Upper lobe of right lung (tissue), 1 donor: ENCODE data around the gene CR1. TPM values are rescaled to one million over a fixed set of nuclear protein-coding genes. Genes with fewer than 3 reads are reported as not detected.
"Not testable (repeated sequence)": the region's sequence is repeated elsewhere in the genome, so short reads cannot be mapped to it uniquely, and the experiment has no call there.

Source experiments
- ATAC-seq: fragments of 200-7000 bp; cut with Tn5 transposase; one replicate; pipeline ENCODE4 v1.9.1; 2020; ENCODE audit warnings: mild to moderate bottlenecking, moderate library complexity
- DNase-seq: peaks from one replicate; pipeline ENCODE4 v3.0.0-alpha.2; 2020
- H3K27ac ChIP-seq: fragments of 200-600 bp; one replicate; pipeline ENCODE4 v1.8.0; 2022
- H3K27me3 ChIP-seq: fragments of 200-600 bp; one replicate; pipeline ENCODE4 v1.8.0; 2022; ENCODE audit warnings: mild to moderate bottlenecking
- H3K36me3 ChIP-seq: fragments of 200-600 bp; one replicate; pipeline ENCODE4 v1.8.0; 2022
- H3K4me1 ChIP-seq: fragments of 200-600 bp; one replicate; pipeline ENCODE4 v1.8.0; 2022
- H3K4me3 ChIP-seq: fragments of 200-600 bp; one replicate; pipeline ENCODE4 v1.8.0; 2022; ENCODE audit warnings: mild to moderate bottlenecking
- H3K9me3 ChIP-seq: fragments of 200-600 bp; one replicate; pipeline ENCODE4 v1.8.0; 2022
- intact Hi-C: fragments of 100-400 bp; cut with DNase I; formaldehyde crosslinking; loops from one replicate; pipeline ENCODE4 v1.11.0; 2022
- total RNA-seq: library from RNA; stranded (reverse); fragmentation: NEBNext Ultra II Directional; extraction: Animal tissue kit (Norgen Biotek cat#: 25700); gene quantifications from one replicate; pipeline ENCODE4 v1.2.1, GENCODE V29; 2021
- TF ChIP-seq, protein P1 (sequence below): fragments of 200-600 bp; IDR thresholded peaks from one replicate; pipeline ENCODE4 v1.8.0; 2022; ENCODE audit warnings: antibody characterized with exemption
- donor health status: DM: no; HTN: yes; CAD: no; lungs with severe emphysema.

Gene CR1
- total RNA-seq, 1 donor from 2014 or later = 11.4 TPM

DNA sequence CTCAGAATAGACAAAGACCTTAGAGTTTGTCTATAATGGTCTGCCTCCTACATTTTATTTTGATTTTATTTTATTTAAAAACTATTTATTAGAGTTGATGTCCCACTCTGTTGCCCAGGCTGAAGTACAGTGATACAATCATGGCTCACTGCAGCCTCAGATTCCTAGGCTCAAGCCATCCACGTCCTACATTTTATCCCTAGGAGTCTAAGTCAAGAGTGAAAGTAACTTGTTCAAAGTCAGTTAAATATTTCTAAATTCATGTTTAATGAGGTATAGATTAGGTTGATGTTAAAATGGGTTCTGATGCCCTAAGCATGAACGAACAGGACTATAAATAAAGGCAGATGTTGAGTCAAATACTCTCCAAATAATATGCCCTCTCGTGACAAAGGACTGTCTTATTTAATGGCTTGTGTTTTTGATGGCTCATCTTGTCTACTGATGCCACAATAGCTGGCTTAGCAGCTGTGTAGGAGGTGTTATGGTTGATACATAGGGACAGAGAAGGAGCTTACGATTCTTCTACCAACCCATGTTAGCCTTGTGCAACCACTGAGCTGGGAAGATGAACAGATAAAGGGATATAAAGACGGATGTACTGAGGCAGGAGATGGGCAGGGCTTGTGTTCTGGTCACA lies 83.0 kb downstream of the CR1 start:
- TF ChIP-seq, protein P1, sequence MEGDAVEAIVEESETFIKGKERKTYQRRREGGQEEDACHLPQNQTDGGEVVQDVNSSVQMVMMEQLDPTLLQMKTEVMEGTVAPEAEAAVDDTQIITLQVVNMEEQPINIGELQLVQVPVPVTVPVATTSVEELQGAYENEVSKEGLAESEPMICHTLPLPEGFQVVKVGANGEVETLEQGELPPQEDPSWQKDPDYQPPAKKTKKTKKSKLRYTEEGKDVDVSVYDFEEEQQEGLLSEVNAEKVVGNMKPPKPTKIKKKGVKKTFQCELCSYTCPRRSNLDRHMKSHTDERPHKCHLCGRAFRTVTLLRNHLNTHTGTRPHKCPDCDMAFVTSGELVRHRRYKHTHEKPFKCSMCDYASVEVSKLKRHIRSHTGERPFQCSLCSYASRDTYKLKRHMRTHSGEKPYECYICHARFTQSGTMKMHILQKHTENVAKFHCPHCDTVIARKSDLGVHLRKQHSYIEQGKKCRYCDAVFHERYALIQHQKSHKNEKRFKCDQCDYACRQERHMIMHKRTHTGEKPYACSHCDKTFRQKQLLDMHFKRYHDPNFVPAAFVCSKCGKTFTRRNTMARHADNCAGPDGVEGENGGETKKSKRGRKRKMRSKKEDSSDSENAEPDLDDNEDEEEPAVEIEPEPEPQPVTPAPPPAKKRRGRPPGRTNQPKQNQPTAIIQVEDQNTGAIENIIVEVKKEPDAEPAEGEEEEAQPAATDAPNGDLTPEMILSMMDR = no peak
- no peak overlapping the region for H3K27ac ChIP-seq
- no peaks in the 10 kb centered on the region for H3K27me3 ChIP-seq
- H3K36me3 ChIP-seq = no peaks in the 10 kb centered on the region
- ATAC-seq (no peak), DNase-seq (no peak)
- H3K4me1 ChIP-seq = no peaks in the 10 kb centered on the region
- no peaks in the 10 kb centered on the region for H3K9me3 ChIP-seq
- no peak overlapping the region for H3K4me3 ChIP-seq
- intact Hi-C loops = no loop called here

DNA sequence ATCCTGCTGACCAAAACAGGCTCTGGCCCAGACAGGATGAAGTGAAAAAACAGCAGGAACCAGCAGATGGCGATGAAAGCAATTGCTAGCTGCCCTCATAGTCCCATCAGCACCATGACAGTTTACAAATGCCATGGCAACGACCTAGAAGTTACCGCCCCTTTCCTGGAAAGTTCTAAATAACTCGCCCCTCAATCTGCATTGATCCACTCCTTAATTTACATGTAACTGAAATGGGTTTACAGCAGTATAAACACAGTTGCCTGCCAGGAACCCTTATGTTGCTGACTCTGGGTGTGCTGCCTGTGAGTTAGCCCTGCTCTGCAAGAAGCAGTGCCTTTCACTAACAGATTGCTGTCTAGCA lies 83.5 kb downstream of the CR1 start:
- H3K27me3 ChIP-seq = no peaks in the 10 kb centered on the region
- DNase-seq = no peak
- peak; percentile 91 for ATAC-seq

DNA sequence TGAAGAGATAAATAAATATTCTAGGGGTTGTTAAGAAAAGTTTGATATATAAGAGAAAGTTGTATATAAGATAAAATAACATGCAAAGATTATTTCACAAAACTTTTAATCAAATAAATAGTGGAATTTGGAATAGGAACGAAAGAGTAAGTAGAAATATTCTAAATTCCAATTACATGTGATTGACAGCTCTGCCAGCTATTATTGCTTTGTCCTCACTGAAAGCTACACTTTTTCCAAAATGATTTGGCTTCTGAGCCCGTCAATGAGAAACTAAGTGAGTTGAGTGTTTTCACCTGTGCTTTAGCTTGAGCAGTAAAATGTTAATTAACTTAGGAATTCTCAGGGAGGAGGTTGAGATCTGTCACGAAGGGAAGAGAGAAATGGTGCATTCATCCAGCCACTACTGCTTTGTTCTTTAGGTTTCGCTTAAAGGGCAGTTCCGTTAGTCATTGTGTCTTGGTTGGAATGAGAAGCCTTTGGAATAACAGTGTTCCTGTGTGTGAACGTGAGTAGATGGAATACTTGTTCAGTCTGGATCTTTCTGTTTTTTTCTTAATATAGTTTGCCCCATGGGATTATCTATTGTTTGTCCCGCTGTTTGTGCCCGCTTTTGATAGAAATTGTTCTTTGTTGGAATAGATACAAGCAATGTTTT lies 85.7 kb downstream of the CR1 start:
- H3K9me3 ChIP-seq = no peaks in the 10 kb centered on the region
- no peaks in the 10 kb centered on the region for H3K36me3 ChIP-seq
- no peak for DNase-seq
- no peaks in the 10 kb centered on the region for H3K27me3 ChIP-seq
- no peak overlapping the region for H3K27ac ChIP-seq
- H3K4me3 ChIP-seq = no peak overlapping the region
- ATAC-seq = no peak
- TF ChIP-seq, protein P1 = no peak
- intact Hi-C loops = no loop called here
- no peaks in the 10 kb centered on the region for H3K4me1 ChIP-seq

More for the DNA sequence above, 83.5 kb downstream of the CR1 start:
- Histone ChIP-seq H3K36me3 (no peaks in the 10 kb centered on the region), H3K9me3 (no peaks in the 10 kb centered on the region), H3K4me1 (no peaks in the 10 kb centered on the region), H3K27ac (no peak overlapping the region), H3K4me3 (no peak overlapping the region)
- intact Hi-C loops = no loop called here
- TF ChIP-seq, protein P1 = peak; percentile 49

DNA sequence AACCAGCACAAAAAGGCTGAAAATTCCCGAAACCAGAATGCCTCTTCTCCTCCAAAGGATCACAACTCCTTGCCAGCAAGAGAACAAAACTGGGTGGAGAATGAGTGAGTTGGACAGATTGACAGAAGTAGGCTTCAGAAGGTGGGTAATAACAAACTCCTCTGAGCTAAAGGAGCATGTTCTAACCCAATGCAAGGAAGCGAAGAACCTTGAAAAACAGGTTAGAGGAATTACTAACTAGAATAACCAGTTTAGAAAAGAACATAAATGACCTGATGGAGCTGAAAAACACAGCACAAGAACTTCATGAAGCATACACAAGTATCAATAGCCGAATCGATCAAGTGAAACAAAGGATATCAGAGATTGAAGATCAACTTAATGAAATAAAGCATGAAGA lies 93.5 kb downstream of the CR1 start:
- H3K4me1 ChIP-seq, H3K36me3 ChIP-seq, H3K27me3 ChIP-seq, H3K27ac ChIP-seq, H3K9me3 ChIP-seq, H3K4me3 ChIP-seq, DNase-seq, ATAC-seq, intact Hi-C loops: not testable (repeated sequence)

DNA sequence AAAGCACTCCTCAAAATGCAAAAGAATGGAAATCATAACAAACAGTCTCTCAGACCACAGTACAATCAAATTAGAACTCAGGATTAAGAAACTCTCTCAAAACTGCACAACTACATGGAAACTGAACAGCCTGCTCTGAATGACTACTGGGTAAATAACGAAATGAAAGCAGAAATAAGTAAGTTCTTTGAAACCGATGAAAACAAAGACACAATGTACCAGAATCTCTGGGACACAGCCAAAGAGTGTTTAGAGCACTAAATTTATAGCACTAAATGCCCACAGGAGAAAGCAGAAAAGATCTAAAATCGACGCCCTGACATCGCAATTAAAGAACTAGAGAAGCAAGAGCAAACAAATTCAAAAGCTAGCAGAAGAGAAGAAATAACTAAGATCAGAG lies 95.2 kb downstream of the CR1 start:
- H3K27me3 ChIP-seq, H3K9me3 ChIP-seq, H3K27ac ChIP-seq, intact Hi-C loops, ATAC-seq, H3K4me1 ChIP-seq, DNase-seq, H3K36me3 ChIP-seq, H3K4me3 ChIP-seq: not testable (repeated sequence)

DNA sequence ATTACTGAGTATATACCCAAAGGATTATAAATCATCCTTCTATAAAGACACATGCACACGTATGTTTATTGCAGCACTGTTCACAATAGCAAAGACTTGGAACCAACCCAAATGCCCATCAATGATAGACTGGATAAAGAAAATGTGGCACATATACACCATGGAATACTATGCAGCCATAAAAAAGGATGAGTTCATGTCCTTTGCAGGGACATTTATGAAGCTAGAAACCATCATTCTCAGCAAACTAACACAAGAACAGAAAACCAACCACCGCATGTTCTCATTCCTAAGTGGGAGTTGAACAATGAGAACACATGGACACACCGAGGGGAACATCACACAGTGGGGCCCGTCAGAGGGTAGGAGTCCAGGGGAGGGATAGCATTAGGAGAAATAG lies 98.1 kb downstream of the CR1 start:
- not testable (repeated sequence) for ATAC-seq, DNase-seq

DNA sequence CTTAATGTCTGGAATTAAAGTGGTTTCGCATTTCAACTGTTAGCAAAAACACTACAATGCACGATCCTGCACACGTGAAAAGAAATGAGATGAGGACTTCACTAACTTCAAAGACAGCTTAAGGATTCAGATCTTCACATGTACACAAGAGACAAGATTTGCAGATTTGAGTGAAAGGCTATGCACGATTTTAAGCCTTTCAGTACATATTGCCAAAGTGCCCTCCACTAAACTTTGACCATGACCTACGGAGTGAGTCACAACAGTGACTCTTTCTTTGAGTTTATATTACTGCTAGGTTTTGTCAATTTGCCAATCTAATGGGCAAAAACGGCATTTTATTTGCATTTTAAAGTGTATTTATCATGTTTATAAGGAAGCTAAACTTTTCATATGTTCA lies 107.8 kb downstream of the CR1 start:
- Histone ChIP-seq H3K4me1 (no peaks in the 10 kb centered on the region), H3K4me3 (no peak overlapping the region), H3K27ac (no peak overlapping the region), H3K9me3 (no peaks in the 10 kb centered on the region), H3K36me3 (no peaks in the 10 kb centered on the region), H3K27me3 (no peaks in the 10 kb centered on the region)
- ATAC-seq (no peak), DNase-seq (no peak)
- intact Hi-C loops = no loop called here
- TF ChIP-seq, protein P1 = no peak

More for the DNA sequence above, 98.1 kb downstream of the CR1 start:
- intact Hi-C loops, H3K4me3 ChIP-seq, H3K27ac ChIP-seq, H3K4me1 ChIP-seq, H3K9me3 ChIP-seq, H3K36me3 ChIP-seq, H3K27me3 ChIP-seq: not testable (repeated sequence)
